Ascending aorta (tissue), 2 donors: ENCODE results near the gene TEX13A. TPM values are rescaled to one million over a fixed set of nuclear protein-coding genes. Genes with fewer than 3 reads are reported as not detected.

ENCODE experiments used
- DNase-seq, 2 donors: peaks; one replicate each; pipeline ENCODE4 v3.0.0-alpha.2; 2019; ENCODE audit warnings: low spot score in 2 of 2
- H3K27ac ChIP-seq, 2 donors: fragments of 200-600 bp; sonication (generic); one replicate each; pipeline ENCODE4 v1.5.1; 2016 to 2017; ENCODE audit warnings: mild to moderate bottlenecking in 1 of 2
- H3K27me3 ChIP-seq: fragments of 200-600 bp; sonication (generic); one replicate; pipeline ENCODE4 v1.5.1; 2017
- H3K36me3 ChIP-seq, 2 donors: fragments of 200-600 bp; sonication (generic); one replicate each; pipeline ENCODE4 v1.5.1; 2016
- H3K4me1 ChIP-seq, 2 donors: fragments of 200-600 bp; sonication (generic); one replicate each; pipeline ENCODE4 v1.5.1; 2016 to 2017; ENCODE audit warnings: mild to moderate bottlenecking in 1 of 2
- H3K4me3 ChIP-seq, 2 donors: fragments of 200-600 bp; sonication (generic); one replicate each; pipeline ENCODE4 v1.5.1; 2016 to 2017; ENCODE audit warnings: mild to moderate bottlenecking in 1 of 2
- H3K9me3 ChIP-seq, 2 donors: fragments of 200-600 bp; sonication (generic); one replicate each; pipeline ENCODE4 v1.5.1; 2016
- intact Hi-C: fragments of 100-400 bp; cut with DNase I; formaldehyde crosslinking; loops from one replicate; pipeline ENCODE4 v1.15.1; 2023
- total RNA-seq: library from RNA; depleted of rRNA; stranded (reverse); fragments of >200 nt; gene quantifications from one replicate; pipeline ENCODE4 v1.1.0, GENCODE V29; 2016
- TF ChIP-seq, protein P1 (sequence below), 3 experiments: fragments of 200-600 bp in 2 of 3; fragments of 450-650 bp in 1 of 3; sonication (generic) in 2 of 3; IDR thresholded peaks; one replicate each; pipeline ENCODE4 v1.5.1; 2016 to 2019; ENCODE audit warnings: antibody characterized with exemption in 3 of 3, mild to moderate bottlenecking in 1 of 3, moderate library complexity in 1 of 3

TEX13A gene
- total RNA-seq, 1 donor from 2014 or later = not detected

GRCh38 chrX:105226499-105226898, 6.0 kb upstream of the TEX13A start:
- Histone ChIP-seq H3K4me1 (no peaks in the 10 kb centered on the region), H3K27me3 (no peaks in the 10 kb centered on the region), H3K36me3 (no peaks in the 10 kb centered on the region), H3K27ac (no peak overlapping the region), H3K4me3 (no peak overlapping the region), H3K9me3 (no peaks in the 10 kb centered on the region)
- no peak for DNase-seq
- TF ChIP-seq, protein P1, sequence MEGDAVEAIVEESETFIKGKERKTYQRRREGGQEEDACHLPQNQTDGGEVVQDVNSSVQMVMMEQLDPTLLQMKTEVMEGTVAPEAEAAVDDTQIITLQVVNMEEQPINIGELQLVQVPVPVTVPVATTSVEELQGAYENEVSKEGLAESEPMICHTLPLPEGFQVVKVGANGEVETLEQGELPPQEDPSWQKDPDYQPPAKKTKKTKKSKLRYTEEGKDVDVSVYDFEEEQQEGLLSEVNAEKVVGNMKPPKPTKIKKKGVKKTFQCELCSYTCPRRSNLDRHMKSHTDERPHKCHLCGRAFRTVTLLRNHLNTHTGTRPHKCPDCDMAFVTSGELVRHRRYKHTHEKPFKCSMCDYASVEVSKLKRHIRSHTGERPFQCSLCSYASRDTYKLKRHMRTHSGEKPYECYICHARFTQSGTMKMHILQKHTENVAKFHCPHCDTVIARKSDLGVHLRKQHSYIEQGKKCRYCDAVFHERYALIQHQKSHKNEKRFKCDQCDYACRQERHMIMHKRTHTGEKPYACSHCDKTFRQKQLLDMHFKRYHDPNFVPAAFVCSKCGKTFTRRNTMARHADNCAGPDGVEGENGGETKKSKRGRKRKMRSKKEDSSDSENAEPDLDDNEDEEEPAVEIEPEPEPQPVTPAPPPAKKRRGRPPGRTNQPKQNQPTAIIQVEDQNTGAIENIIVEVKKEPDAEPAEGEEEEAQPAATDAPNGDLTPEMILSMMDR (IDR thresholded peaks at IDR 0.05) = no peak
- intact Hi-C loops = no loop called here

- intact Hi-C loops = no loop called here
- Histone ChIP-seq H3K9me3 (peaks cover 0 to 3% of the 10 kb centered on the region in 2 donors), H3K27me3 (no peaks in the 10 kb centered on the region), H3K27ac (no peak overlapping the region), H3K36me3 (no peaks in the 10 kb centered on the region), H3K4me1 (no peaks in the 10 kb centered on the region), H3K4me3 (no peak overlapping the region)
- TF ChIP-seq, protein P1 (IDR thresholded peaks at IDR 0.05) = no peak
- no peak for DNase-seq
Observed at GRCh38 chrX:105221374-105221773, 880 bp upstream of the TEX13A start.

GRCh38 chrX:105219454-105220401, 766 bp downstream of the TEX13A start:
- no peak for DNase-seq
- intact Hi-C loops = no loop called here

DNA sequence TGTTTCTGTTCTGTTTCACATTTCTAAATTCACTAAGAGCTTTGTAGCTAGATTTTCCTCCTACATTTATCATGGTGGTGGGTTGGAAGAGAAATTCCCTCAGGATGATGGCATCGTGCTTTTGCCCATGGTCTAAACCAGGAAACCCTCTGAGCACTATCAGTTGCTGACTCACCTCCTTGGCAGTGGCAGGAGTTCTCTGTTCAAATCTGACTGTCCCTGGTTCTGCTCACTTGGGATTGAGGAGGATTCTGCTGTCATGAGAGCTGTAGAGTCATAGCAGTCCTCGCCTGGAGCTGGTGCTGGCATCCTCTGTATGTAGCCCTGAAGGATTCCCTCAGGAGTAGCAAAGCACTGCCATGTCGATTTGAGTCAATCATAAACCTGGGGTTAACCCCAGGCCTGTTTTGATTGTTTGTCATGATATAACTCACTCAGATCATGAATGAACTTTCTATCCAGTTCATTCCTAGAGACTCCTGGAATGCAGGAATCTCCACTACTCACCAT, 9.4 kb downstream of the TEX13A start:
- Histone ChIP-seq H3K4me1 (no peaks in the 10 kb centered on the region), H3K4me3 (no peak overlapping the region), H3K27me3 (no peaks in the 10 kb centered on the region), H3K27ac (no peak overlapping the region), H3K36me3 (no peaks in the 10 kb centered on the region), H3K9me3 (no peaks in the 10 kb centered on the region)
- DNase-seq = no peak
- TF ChIP-seq, protein P1 (IDR thresholded peaks at IDR 0.05) = no peak
- intact Hi-C loops = no loop called here

More at GRCh38 chrX:105219454-105220401, 766 bp downstream of the TEX13A start:
- no peaks in the 10 kb centered on the region for H3K4me1 ChIP-seq
- no peak overlapping the region for H3K4me3 ChIP-seq
- peaks cover 0 to 3% of the 10 kb centered on the region in 2 donors for H3K9me3 ChIP-seq
- H3K36me3 ChIP-seq = no peaks in the 10 kb centered on the region
- H3K27me3 ChIP-seq = no peaks in the 10 kb centered on the region
- TF ChIP-seq, protein P1 (IDR thresholded peaks at IDR 0.05) = no peak
- H3K27ac ChIP-seq = no peak overlapping the region

- intact Hi-C loops = no loop called here
- H3K9me3 ChIP-seq = no peaks in the 10 kb centered on the region
- H3K27ac ChIP-seq = no peak overlapping the region
- H3K27me3 ChIP-seq = no peaks in the 10 kb centered on the region
- no peaks in the 10 kb centered on the region for H3K4me1 ChIP-seq
- TF ChIP-seq, protein P1 (IDR thresholded peaks at IDR 0.05) = no peak
- no peak for DNase-seq
- no peaks in the 10 kb centered on the region for H3K36me3 ChIP-seq
- H3K4me3 ChIP-seq = no peak overlapping the region
Observed at GRCh38 chrX:105210258-105210657, 10.2 kb downstream of the TEX13A start.
